ENCODE measurements around the gene ARID1A.

ARID1A gene

GRCh38 chr1:26758358-26758757 lies 62.5 kb downstream of the ARID1A start:
- in situ Hi-C loops (cut with HindIII; ENCODE audit: low sequenced_read_pairs) = no loop called here

- in situ Hi-C loops (cut with HindIII; ENCODE audit: low sequenced_read_pairs) = no loop called here
Measured at GRCh38 chr1:26759531-26759930, 63.7 kb downstream of the ARID1A start.

GRCh38 chr1:26761217-26761616 lies 65.4 kb downstream of the ARID1A start:
- in situ Hi-C loops (cut with HindIII; ENCODE audit: low sequenced_read_pairs) = no loop called here

DNA sequence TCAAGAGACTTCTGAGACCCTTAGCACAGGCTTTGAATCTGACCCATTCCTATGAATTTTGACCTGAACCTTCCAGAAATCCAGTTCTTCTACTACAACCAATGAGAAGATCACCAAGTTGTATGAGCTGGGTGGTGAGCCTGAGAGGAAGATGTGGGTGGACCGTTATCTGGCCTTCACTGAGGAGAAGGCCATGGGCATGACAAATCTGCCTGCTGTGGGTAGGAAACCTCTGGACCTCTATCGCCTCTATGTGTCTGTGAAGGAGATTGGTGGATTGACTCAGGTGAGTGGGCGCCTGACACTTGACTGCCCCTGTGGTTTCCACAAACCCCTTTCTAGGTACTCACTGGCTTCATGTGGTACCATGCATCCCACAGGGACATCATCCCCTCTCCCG lies 71.9 kb downstream of the ARID1A start:
- in situ Hi-C loops (cut with HindIII; ENCODE audit: low sequenced_read_pairs) = no loop called here

DNA sequence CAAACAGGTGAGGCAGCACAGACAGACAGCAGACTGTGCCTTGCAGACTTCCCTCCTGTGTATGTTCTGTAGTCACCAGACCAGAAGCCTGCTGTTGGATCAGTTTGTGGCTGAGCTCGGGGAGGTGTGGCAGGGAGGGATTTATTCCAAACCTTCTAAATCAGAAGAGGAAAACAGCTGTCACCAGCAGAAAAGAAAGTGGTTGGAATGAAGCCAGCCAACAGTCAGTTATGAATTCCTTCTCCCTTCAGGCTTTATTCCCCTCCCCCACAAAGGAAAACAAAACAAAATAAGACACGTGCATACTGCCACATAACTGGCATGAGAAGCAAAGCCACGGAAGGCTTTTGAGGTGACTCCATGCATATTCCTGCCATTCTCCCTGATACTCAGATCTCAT lies 72.9 kb downstream of the ARID1A start:
- in situ Hi-C loops (cut with HindIII; ENCODE audit: low sequenced_read_pairs) = no loop called here

DNA sequence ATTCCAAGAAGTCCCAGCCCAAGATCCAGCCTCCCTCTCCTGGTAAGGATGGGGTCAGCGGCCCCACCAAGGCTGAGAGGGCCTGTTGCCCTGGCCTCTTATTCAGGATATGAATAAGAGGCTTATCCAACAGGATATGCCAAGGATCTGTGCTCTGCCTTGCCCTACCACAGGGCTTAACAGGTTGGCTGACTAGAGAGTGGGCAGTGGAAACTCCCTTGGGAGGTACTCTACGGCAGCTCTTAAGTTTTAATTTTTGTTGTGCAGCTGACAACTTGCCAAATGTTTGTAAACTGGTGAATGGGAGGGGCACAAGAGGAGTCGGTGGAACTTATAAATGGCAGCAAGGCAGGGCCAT lies 75.4 kb downstream of the ARID1A start:
- in situ Hi-C loops (cut with HindIII; ENCODE audit: low sequenced_read_pairs) = no loop called here

DNA sequence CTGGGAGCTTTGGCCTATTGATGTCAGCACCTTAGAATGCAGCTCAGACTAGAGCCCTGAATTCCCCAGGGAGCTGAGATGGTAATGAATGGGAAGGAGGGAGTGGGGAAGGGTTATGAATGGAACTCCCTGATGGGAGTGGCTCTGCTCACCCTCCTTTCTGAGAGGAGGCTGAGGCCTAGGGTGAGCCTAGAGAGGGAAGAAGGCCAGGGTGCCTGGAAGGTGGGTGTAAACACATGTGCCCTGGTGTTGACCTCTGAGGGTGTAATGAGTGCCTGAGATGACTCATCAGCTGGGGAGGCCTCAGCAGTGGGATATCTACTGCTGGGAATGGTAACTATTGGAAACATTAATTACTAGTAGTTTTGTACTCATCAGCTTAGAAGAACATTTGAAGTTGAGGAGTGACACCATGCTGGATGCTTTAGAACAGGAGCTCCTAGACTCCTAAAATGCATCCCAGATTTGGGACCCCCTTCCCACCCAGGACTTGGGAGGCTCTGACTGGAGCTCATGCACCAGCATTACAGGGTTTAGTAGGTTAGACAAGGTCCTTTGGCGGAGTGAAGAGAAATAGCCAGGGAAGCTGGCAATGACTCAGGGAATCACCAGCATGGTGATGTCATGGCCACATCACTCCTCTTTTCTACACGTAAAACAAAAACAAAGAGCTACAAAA lies 76.0 kb downstream of the ARID1A start:
- in situ Hi-C loops (cut with HindIII; ENCODE audit: low sequenced_read_pairs) = no loop called here

DNA sequence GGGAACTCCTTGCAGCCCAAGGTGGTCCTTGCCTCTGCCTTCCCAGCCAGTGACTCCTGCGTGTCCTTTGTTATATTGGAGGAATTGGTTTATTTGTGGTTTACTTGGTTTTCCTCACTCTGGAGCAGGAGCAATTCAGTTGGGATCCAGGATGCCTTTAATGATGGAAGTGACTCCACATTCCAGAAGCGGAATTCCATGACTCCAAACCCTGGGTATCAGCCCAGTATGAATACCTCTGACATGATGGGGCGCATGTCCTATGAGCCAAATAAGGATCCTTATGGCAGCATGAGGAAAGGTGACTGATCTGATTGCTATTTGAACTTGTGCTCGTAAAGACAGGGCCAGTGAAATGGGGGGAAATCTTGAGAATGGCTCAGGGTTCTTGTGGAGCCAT lies 76.9 kb downstream of the ARID1A start:
- in situ Hi-C loops (cut with HindIII; ENCODE audit: low sequenced_read_pairs) = no loop called here

- in situ Hi-C loops (cut with HindIII; ENCODE audit: low sequenced_read_pairs) = no loop called here
Measured at GRCh38 chr1:26774462-26774861, 78.6 kb downstream of the ARID1A start.

DNA sequence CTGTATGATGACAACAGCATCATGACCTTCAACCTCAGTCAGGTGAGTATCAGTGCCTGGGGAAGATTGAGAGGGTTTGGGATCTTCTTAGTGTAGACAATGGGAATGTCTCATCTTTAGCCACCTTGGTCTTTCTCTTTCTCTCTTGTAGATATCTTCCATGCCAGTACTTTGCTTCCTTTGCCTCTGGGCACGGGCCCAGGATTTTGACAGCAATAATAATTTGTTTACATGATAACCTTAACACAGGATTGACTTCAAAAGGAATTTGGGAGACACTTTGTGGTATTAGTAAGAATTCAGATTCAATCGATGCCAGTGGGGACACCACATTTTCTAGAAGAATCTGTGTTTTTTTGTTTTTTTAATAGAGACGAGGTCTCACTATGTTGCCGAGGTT lies 79.9 kb downstream of the ARID1A start:
- in situ Hi-C loops (cut with HindIII; ENCODE audit: low sequenced_read_pairs) = no loop called here

DNA sequence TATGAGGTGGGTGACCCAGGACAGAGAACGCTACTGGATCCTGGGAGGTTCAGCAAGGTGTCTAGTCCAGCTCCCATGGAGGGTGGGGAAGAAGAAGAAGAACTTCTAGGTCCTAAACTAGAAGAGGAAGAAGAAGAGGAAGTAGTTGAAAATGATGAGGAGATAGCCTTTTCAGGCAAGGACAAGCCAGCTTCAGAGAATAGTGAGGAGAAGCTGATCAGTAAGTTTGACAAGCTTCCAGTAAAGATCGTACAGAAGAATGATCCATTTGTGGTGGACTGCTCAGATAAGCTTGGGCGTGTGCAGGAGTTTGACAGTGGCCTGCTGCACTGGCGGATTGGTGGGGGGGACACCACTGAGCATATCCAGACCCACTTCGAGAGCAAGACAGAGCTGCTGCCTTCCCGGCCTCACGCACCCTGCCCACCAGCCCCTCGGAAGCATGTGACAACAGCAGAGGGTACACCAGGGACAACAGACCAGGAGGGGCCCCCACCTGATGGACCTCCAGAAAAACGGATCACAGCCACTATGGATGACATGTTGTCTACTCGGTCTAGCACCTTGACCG lies 83.4 kb downstream of the ARID1A start:
- in situ Hi-C loops (cut with HindIII; ENCODE audit: low sequenced_read_pairs) = no loop called here

DNA sequence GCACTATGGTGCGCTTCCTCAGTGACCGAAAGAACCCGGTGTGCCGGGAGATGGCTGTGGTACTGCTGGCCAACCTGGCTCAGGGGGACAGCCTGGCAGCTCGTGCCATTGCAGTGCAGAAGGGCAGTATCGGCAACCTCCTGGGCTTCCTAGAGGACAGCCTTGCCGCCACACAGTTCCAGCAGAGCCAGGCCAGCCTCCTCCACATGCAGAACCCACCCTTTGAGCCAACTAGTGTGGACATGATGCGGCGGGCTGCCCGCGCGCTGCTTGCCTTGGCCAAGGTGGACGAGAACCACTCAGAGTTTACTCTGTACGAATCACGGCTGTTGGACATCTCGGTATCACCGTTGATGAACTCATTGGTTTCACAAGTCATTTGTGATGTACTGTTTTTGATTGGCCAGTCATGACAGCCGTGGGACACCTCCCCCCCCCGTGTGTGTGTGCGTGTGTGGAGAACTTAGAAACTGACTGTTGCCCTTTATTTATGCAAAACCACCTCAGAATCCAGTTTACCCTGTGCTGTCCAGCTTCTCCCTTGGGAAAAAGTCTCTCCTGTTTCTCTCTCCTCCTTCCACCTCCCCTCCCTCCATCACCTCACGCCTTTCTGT lies 84.6 kb downstream of the ARID1A start:
- in situ Hi-C loops (cut with HindIII; ENCODE audit: low sequenced_read_pairs) = no loop called here

DNA sequence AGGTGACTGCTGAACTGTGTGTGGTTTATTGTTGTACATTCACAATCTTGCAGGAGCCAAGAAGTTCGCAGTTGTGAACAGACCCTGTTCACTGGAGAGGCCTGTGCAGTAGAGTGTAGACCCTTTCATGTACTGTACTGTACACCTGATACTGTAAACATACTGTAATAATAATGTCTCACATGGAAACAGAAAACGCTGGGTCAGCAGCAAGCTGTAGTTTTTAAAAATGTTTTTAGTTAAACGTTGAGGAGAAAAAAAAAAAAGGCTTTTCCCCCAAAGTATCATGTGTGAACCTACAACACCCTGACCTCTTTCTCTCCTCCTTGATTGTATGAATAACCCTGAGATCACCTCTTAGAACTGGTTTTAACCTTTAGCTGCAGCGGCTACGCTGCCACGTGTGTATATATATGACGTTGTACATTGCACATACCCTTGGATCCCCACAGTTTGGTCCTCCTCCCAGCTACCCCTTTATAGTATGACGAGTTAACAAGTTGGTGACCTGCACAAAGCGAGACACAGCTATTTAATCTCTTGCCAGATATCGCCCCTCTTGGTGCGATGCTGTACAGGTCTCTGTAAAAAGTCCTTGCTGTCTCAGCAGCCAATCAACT lies 85.5 kb downstream of the ARID1A start:
- in situ Hi-C loops (cut with HindIII; ENCODE audit: low sequenced_read_pairs) = no loop called here

DNA sequence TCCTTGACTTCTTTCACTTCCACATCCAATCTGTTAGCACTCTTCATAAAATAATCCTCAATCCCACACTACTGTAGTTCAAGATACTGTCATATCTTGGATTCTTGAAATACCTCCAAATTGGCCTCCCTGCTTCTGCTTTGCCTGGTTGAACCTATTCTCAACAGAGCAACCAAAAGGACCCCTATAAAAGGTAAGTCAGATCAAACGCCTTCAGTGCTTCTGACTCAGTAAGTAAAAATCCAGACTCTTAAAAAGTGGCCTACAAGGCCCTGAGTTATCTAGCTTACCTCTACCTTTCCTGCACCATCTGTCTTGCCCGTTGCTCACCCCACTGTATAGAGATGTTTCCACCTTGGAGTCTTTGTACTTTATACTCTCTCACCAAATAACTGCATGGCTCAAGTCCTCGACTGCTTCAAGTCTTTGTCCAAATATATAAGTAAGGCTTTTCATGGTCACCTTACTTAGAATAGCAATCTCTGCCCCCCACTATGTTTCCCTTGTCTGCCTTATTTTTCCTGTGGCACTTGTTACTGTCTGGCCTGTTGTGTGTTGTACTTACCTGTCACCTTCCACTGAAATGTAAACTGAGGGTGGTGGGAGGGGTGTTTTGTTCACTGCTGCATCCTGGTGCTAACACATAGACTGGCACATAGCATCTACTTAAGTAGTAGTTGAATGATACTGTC lies 86.9 kb downstream of the ARID1A start:
- in situ Hi-C loops (cut with HindIII; ENCODE audit: low sequenced_read_pairs) = no loop called here

DNA sequence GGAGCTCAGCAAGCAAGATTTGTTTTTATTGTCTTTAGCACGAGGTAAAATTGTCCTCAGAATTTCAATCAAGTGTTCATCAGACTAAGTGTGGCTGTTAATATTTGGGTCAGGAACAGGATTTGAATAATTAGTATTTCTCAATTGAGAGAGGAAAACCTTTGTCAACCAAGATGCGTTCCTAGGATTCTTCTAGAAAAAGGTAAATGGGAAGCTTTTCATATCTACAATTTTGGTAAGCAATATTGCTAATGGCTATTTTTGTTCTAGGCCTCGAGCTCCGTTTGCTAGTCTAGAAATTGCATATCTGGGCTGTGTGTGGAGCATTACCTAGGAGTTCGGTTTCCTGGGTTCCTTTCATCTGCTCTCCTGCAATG lies 87.8 kb downstream of the ARID1A start:
- in situ Hi-C loops (cut with HindIII; ENCODE audit: low sequenced_read_pairs) = no loop called here

- in situ Hi-C loops (cut with HindIII; ENCODE audit: low sequenced_read_pairs) = no loop called here
Measured at GRCh38 chr1:26784023-26784871, 88.4 kb downstream of the ARID1A start.

GRCh38 chr1:26784886-26785285 lies 89.1 kb downstream of the ARID1A start:
- in situ Hi-C loops (cut with HindIII; ENCODE audit: low sequenced_read_pairs) = loop anchor here (5.0 kb wide), 1 partner anchor 183 kb away; no protein-coding TSS in a partner anchor

GRCh38 chr1:26785611-26786436 lies 90.0 kb downstream of the ARID1A start:
- in situ Hi-C loops (cut with HindIII; ENCODE audit: low sequenced_read_pairs) = loop anchor here (5.0 kb wide), 1 partner anchor 184 kb away; no protein-coding TSS in a partner anchor

Data from endothelial cell of hepatic sinusoid (primary cell).